CD4-positive, alpha-beta T cell (primary cell): Measurements from ENCODE around the gene SLC25A42. TPM values are rescaled to one million over a fixed set of nuclear protein-coding genes. Genes with fewer than 3 reads are reported as not detected.

Experiments used
- ATAC-seq: fragments of 200-7000 bp; cut with Tn5 transposase; one replicate; pipeline ENCODE4 v1.10.0; 2022; ENCODE audit warnings: mild to moderate bottlenecking; ENCODE audit not compliant: poor library complexity
- CTCF ChIA-PET: fragments of 350-600 bp; sonication (Branson Sonifier 250); formaldehyde crosslinking; loops from one replicate; lab custom pipeline; 2021; ENCODE audit warnings: antibody characterized with exemption, inconsistent platforms; lab: Charles Lee
- POLR2A ChIA-PET: fragments of 350-600 bp; sonication (Branson Sonifier 250); formaldehyde crosslinking; loops from one replicate; lab custom pipeline; 2021; ENCODE audit warnings: antibody characterized with exemption, inconsistent platforms; lab: Charles Lee
- DNase-seq, 14 experiments: peaks; one replicate each; pipeline ENCODE4 v3.0.0-alpha.2; 2013 to 2020; ENCODE audit warnings: mixed read lengths in 2 of 14
- H3K27ac ChIP-seq, 2 donors: one replicate each; pipeline versions ENCODE4 v1.5.1 to v1.7.0; 2013; ENCODE audit warnings: low read length in 2 of 2, low read depth in 1 of 2, mild to moderate bottlenecking in 1 of 2
- H3K27me3 ChIP-seq, 2 experiments: 1 replicate in 1 of 2; 2 replicates in 1 of 2; pipeline versions ENCODE4 v1.6.1 to v1.7.0; 2013; ENCODE audit warnings: low read length in 2 of 2, control low read depth in 1 of 2, mild to moderate bottlenecking in 1 of 2, moderate library complexity in 1 of 2; ENCODE audit not compliant: insufficient read depth in 2 of 2, control insufficient read depth in 1 of 2
- H3K36me3 ChIP-seq: one replicate; pipeline ENCODE4 v1.6.1; 2013; ENCODE audit warnings: low read length, control low read depth; ENCODE audit not compliant: insufficient read depth
- H3K4me1 ChIP-seq: one replicate; pipeline ENCODE4 v1.6.1; 2013; ENCODE audit warnings: low read length, control low read depth; ENCODE audit not compliant: insufficient read depth
- H3K4me3 ChIP-seq: one replicate; pipeline ENCODE4 v1.5.1; 2013; ENCODE audit warnings: mild to moderate bottlenecking, low read length, moderate library complexity
- H3K9me3 ChIP-seq, 2 experiments: 1 replicate in 1 of 2; 2 replicates in 1 of 2; pipeline versions ENCODE4 v1.6.1 to v1.7.0; 2013; ENCODE audit warnings: low read length in 2 of 2, mild to moderate bottlenecking in 2 of 2, control low read depth in 1 of 2, moderate library complexity in 1 of 2; ENCODE audit not compliant: control insufficient read depth in 1 of 2, insufficient read depth in 1 of 2
- H3K27ac Mint-ChIP-seq: one replicate; pipeline ENCODE4 v1.8.0; 2020; ENCODE audit warnings: mixed read lengths
- H3K27me3 Mint-ChIP-seq: one replicate; pipeline ENCODE4 v1.8.0; 2021; ENCODE audit warnings: mixed read lengths
- H3K36me3 Mint-ChIP-seq: one replicate; pipeline ENCODE4 v1.8.0; 2021; ENCODE audit warnings: low read depth, mixed read lengths
- H3K4me1 Mint-ChIP-seq: one replicate; pipeline ENCODE4 v1.8.0; 2021; ENCODE audit warnings: low read depth, mixed read lengths
- H3K4me3 Mint-ChIP-seq: one replicate; pipeline ENCODE4 v1.8.0; 2020; ENCODE audit warnings: mild to moderate bottlenecking, mixed read lengths
- H3K9me3 Mint-ChIP-seq: one replicate; pipeline ENCODE4 v1.8.0; 2020; ENCODE audit warnings: mixed read lengths
- intact Hi-C, 2 experiments: fragments of 100-400 bp; cut with DNase I in 1 of 2; cut with micrococcal nuclease in 1 of 2; formaldehyde crosslinking; loops; one replicate each; pipeline versions ENCODE4 v1.15.1 to v1.9.0; 2023 to 2025; cut with DNase I, micrococcal nuclease
- total RNA-seq, 174 experiments: library from RNA in 2 of 174; stranded (reverse) in 2 of 174; gene quantifications; one replicate each; pipeline ENCODE4 v1.2.3 and lab custom pipeline; 2021 to 2026
- TF ChIP-seq, protein P1 (sequence below): fragments of 200-600 bp; IDR thresholded peaks from one replicate; pipeline ENCODE4 v1.8.0; 2022; ENCODE audit warnings: antibody characterized with exemption, mild to moderate bottlenecking

SLC25A42 gene
- total RNA-seq, 2 experiments from 2014 or later = 15.1 to 15.4 TPM

DNA sequence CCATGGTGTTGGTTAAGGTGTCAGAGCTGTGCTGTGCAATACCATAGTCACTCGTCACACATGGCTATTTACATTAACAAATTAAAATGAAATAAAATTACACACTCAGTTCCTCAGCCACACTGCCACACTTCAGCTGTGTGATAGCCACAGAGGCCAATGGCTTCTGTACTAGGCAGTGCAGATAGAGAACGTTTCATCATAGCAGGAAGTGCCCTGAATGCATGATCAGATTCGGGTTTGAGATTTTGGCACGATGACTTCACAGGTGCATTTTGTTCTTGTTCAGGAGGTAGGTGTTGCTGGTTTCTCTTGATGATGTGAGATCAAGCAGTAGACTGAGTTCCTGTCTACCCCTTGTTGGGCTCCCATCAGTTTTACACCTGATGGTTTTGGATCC is 23.9 kb upstream of the SLC25A42 start:
- Histone ChIP-seq H3K27me3 (no peaks in the 10 kb centered on the region), H3K36me3 (peaks cover 20% of the 10 kb centered on the region), H3K27ac (peak overlapping the region in 1 of 2 donors; percentile 18), H3K4me1 (peaks cover 15% of the 10 kb centered on the region), H3K4me3 (no peak overlapping the region), H3K9me3 (no peaks in the 10 kb centered on the region)
- no peaks in the 10 kb centered on the region for H3K9me3 Mint-ChIP-seq
- peak; percentile 93 for ATAC-seq
- H3K4me3 Mint-ChIP-seq = no peak overlapping the region
- CTCF ChIA-PET = no interaction called here
- peak overlapping the region; percentile 84 for H3K27ac Mint-ChIP-seq
- TF ChIP-seq, protein P1, sequence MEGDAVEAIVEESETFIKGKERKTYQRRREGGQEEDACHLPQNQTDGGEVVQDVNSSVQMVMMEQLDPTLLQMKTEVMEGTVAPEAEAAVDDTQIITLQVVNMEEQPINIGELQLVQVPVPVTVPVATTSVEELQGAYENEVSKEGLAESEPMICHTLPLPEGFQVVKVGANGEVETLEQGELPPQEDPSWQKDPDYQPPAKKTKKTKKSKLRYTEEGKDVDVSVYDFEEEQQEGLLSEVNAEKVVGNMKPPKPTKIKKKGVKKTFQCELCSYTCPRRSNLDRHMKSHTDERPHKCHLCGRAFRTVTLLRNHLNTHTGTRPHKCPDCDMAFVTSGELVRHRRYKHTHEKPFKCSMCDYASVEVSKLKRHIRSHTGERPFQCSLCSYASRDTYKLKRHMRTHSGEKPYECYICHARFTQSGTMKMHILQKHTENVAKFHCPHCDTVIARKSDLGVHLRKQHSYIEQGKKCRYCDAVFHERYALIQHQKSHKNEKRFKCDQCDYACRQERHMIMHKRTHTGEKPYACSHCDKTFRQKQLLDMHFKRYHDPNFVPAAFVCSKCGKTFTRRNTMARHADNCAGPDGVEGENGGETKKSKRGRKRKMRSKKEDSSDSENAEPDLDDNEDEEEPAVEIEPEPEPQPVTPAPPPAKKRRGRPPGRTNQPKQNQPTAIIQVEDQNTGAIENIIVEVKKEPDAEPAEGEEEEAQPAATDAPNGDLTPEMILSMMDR = no peak
- peaks cover 29% of the 10 kb centered on the region for H3K4me1 Mint-ChIP-seq
- DNase-seq = peak in 4 of 14 experiments; percentile 6 to 74 (median 32)
- intact Hi-C loops = loop anchor here in 1 of 2 experiments (10.0 kb wide), 1 partner anchor 445 kb away; no protein-coding TSS in a partner anchor
- peaks cover 14% of the 10 kb centered on the region for H3K36me3 Mint-ChIP-seq
- POLR2A ChIA-PET = interaction anchor here (1.4 kb wide), 1 partner anchor 152 kb away, joined by 3 read pairs; the partner anchor contains the start of genes BORCS8 and RFXANK
- H3K27me3 Mint-ChIP-seq = no peaks in the 10 kb centered on the region

DNA sequence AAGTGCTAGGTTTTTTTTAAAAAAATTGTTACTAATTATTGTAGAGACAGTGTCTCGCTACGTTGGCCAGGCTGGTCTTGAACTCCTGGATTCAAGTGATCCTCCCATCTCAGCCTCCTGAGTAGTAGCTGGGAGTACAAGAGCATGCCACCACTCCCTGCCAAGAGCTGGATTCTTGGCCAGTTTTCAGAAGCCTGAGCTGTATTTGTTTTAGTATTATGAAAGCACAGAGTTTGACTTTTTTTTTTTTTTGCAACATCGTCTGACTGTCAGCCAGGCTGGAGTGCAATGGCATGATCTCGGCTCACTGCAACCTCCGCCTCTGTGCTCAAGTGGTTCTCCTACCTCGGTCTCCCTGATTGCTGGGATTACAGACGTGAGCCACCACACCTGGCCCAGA is 23.4 kb upstream of the SLC25A42 start:
- Mint-ChIP-seq H3K9me3 (no peaks in the 10 kb centered on the region), H3K4me3 (no peak overlapping the region), H3K36me3 (peaks cover 18% of the 10 kb centered on the region), H3K27ac (peak overlapping the region; percentile 84), H3K27me3 (no peaks in the 10 kb centered on the region), H3K4me1 (peaks cover 27% of the 10 kb centered on the region)
- Histone ChIP-seq H3K9me3 (no peaks in the 10 kb centered on the region), H3K4me1 (peaks cover 11% of the 10 kb centered on the region), H3K4me3 (no peak overlapping the region), H3K36me3 (peaks cover 20% of the 10 kb centered on the region), H3K27ac (peak overlapping the region in 1 of 2 donors; percentile 18), H3K27me3 (no peaks in the 10 kb centered on the region)
- DNase-seq = no peak
- intact Hi-C loops = no loop called here
- TF ChIP-seq, protein P1 = no peak
- peak; percentile 9 for ATAC-seq
- ChIA-PET POLR2A (interaction anchor here (1.4 kb wide), 1 partner anchor 151 kb away, joined by 3 read pairs; the partner anchor contains the start of genes BORCS8 and RFXANK), CTCF (no interaction called here)

DNA sequence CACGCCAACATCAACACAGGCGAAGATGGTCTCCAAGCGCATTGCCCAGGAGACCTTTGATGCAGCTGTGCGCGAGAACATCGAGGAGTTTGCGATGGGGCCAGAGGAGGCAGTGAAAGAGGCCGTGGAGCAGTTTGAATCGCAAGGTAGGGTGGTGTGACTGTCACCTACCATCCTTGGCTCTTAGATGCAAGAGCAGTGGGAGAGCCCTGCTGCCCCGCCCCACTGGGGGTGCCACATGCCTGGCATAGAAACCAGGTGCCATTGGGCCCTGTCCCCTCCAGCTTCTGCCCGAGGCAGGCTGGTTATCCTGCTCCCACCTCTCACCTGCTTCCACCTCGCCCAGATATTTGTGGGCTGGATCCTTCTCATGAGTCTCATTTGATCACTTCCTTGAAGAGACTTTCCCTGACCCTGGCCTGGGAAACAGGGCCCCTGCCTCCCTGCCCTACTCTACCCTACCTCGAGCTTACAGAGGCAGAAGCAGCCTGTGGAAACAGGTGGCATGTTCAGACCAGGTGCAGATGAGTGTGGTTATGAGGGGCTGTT is 21.0 kb upstream of the SLC25A42 start:
- TF ChIP-seq, protein P1 = no peak
- Mint-ChIP-seq H3K27me3 (no peaks in the 10 kb centered on the region), H3K36me3 (peaks cover 33% of the 10 kb centered on the region), H3K4me1 (peaks cover 18% of the 10 kb centered on the region), H3K9me3 (no peaks in the 10 kb centered on the region), H3K4me3 (no peak overlapping the region), H3K27ac (no peak overlapping the region)
- H3K9me3 ChIP-seq = no peaks in the 10 kb centered on the region
- no peaks in the 10 kb centered on the region for H3K27me3 ChIP-seq
- ATAC-seq (no peak), DNase-seq (no peak)
- POLR2A ChIA-PET = no interaction called here
- no peak overlapping the region for H3K27ac ChIP-seq
- CTCF ChIA-PET = no interaction called here
- H3K4me1 ChIP-seq = peaks cover 9% of the 10 kb centered on the region
- intact Hi-C loops = no loop called here
- no peak overlapping the region for H3K4me3 ChIP-seq
- H3K36me3 ChIP-seq = peaks cover 28% of the 10 kb centered on the region
